Thyroid gland (tissue), 4 donors: ENCODE data around the gene BAHCC1.

Experiments used
- CTCF ChIP-seq, 6 experiments: fragments of 200-600 bp in 3 of 6; fragments of 450-650 bp in 3 of 6; sonication (generic) in 3 of 6; IDR thresholded peaks; one replicate each; pipeline ENCODE4 v1.5.1; 2016 to 2019; ENCODE audit warnings: antibody characterized with exemption in 6 of 6, mild to moderate bottlenecking in 2 of 6, inconsistent platforms in 1 of 6, moderate library complexity in 1 of 6
- POLR2A ChIP-seq, 2 donors: fragments of 450-650 bp; IDR thresholded peaks; one replicate each; pipeline ENCODE4 v1.6.1; 2017; ENCODE audit warnings: antibody characterized with exemption in 2 of 2, mild to moderate bottlenecking in 2 of 2, moderate library complexity in 1 of 2

GRCh38 chr17:81393684-81394376 is 1.4 kb upstream of the BAHCC1 start:
- TF ChIP-seq CTCF (IDR thresholded peaks at IDR 0.05): peak in 2 of 6 experiments; percentile 4 to 8
- TF ChIP-seq POLR2A (IDR thresholded peaks at IDR 0.05): peak; percentile 61 to 90
